Tibial artery (tissue), 4 donors: ENCODE data around the gene SLC27A6.

Source experiments
- DNase-seq, 2 donors: peaks; one replicate each; pipeline ENCODE4 v3.0.0-alpha.2; 2019
- H3K27ac ChIP-seq, 2 donors: fragments of 200-600 bp; sonication (generic) in 1 of 2; 1 replicate in 1 of 2; 2 replicates in 1 of 2; pipeline ENCODE4 v1.5.1; 2018 to 2019; ENCODE audit warnings: mild to moderate bottlenecking in 1 of 2
- H3K27me3 ChIP-seq, 2 donors: fragments of 200-600 bp; sonication (generic) in 1 of 2; one replicate each; pipeline versions ENCODE4 v1.5.1 to v1.6.0; 2016 to 2019
- H3K36me3 ChIP-seq, 3 donors: fragments of 200-600 bp; sonication (generic) in 2 of 3; one replicate each; pipeline ENCODE4 v1.5.1; 2016 to 2019; ENCODE audit warnings: mild to moderate bottlenecking in 2 of 3
- H3K4me1 ChIP-seq, 4 donors: fragments of 200-600 bp; sonication (generic) in 2 of 4; 1 replicate in 3 of 4; 2 replicates in 1 of 4; pipeline ENCODE4 v1.5.1; 2016 to 2019
- H3K4me3 ChIP-seq, 2 donors: fragments of 200-600 bp; sonication (generic) in 1 of 2; 1 replicate in 1 of 2; 2 replicates in 1 of 2; pipeline ENCODE4 v1.5.1; 2018 to 2019; ENCODE audit warnings: mild to moderate bottlenecking in 2 of 2
- H3K9me3 ChIP-seq, 3 donors: fragments of 200-600 bp; sonication (generic) in 1 of 3; one replicate each; pipeline ENCODE4 v1.5.1; 2016 to 2019
- intact Hi-C: fragments of 100-400 bp; cut with DNase I; formaldehyde crosslinking; loops from one replicate; pipeline ENCODE4 v1.15.0; 2023; ENCODE audit warnings: low total_unique reads
- TF ChIP-seq, protein P1 (sequence below), 2 experiments: fragments of 200-600 bp in 1 of 2; fragments of 450-650 bp in 1 of 2; IDR thresholded peaks; one replicate each; pipeline ENCODE4 v1.5.1; 2017 to 2019; ENCODE audit warnings: antibody characterized with exemption in 2 of 2, mild to moderate bottlenecking in 1 of 2, moderate library complexity in 1 of 2

Gene SLC27A6

DNA sequence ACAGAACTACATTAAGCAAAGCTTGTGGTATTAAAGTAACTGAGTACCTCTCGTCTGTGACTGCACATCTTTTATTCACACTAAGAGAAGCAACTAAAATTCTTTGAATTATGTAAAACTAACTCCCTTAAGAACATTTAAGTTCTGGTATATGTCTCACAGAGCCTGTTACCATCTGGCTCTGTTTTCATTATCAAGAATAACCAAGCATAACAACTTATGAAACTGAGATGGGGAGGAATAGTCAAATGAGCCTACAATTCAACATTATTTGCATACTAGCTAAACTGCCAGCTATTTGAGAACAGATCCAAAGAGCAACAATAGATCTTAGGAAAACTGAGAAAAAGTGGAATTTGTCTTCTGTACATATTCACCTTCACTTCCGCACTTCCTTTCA is 104.0 kb downstream of the SLC27A6 start:
- Histone ChIP-seq H3K4me1 (no peaks in the 10 kb centered on the region), H3K27me3 (no peaks in the 10 kb centered on the region), H3K4me3 (no peak overlapping the region), H3K27ac (no peak overlapping the region), H3K36me3 (no peaks in the 10 kb centered on the region), H3K9me3 (no peaks in the 10 kb centered on the region)
- DNase-seq = no peak
- TF ChIP-seq, protein P1, sequence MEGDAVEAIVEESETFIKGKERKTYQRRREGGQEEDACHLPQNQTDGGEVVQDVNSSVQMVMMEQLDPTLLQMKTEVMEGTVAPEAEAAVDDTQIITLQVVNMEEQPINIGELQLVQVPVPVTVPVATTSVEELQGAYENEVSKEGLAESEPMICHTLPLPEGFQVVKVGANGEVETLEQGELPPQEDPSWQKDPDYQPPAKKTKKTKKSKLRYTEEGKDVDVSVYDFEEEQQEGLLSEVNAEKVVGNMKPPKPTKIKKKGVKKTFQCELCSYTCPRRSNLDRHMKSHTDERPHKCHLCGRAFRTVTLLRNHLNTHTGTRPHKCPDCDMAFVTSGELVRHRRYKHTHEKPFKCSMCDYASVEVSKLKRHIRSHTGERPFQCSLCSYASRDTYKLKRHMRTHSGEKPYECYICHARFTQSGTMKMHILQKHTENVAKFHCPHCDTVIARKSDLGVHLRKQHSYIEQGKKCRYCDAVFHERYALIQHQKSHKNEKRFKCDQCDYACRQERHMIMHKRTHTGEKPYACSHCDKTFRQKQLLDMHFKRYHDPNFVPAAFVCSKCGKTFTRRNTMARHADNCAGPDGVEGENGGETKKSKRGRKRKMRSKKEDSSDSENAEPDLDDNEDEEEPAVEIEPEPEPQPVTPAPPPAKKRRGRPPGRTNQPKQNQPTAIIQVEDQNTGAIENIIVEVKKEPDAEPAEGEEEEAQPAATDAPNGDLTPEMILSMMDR (IDR thresholded peaks at IDR 0.05) = no peak
- intact Hi-C loops = no loop called here

DNA sequence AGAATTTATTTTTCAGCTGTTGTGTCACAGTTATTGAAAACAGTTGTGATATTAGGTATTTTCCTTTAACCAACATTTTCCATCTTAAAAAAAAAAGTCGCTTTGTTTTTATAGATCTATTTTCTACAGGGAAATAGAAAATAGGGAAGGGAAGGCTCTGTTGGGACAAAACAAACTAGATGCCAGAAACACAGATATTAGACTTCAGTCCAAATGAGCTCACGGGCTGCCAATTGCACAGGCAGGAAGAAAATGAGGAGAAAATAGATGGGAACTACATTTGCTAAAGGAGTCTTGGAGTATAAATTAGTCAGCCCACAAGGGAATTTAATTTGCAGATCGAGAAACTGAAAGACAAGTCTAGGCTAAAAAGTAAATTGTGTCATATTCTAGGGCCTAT is 107.8 kb downstream of the SLC27A6 start:
- no peak for DNase-seq

DNA sequence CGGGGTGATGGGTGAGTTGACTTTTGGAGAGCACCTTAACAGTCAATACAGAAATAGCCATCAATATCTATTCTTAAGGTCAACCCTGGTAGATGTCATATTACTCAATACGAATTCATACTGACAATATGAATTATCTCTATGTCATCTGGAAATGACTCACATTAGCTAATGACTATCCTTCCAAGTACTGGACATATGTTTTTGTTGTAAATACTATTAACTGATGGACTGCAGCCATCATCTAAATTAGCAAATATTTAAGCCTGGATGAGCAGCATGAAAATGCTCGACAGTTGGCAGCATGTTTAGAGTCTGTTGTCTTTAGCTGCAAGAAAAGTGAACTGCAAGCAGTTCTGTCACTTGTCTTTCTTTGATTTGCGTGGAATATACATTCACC is 109.6 kb downstream of the SLC27A6 start:
- DNase-seq = no peak
- no peaks in the 10 kb centered on the region for H3K36me3 ChIP-seq
- peaks cover 0 to 22% (median 2%) of the 10 kb centered on the region in 4 donors for H3K4me1 ChIP-seq
- intact Hi-C loops = no loop called here
- H3K27ac ChIP-seq = no peak overlapping the region
- H3K4me3 ChIP-seq = no peak overlapping the region
- H3K9me3 ChIP-seq = no peaks in the 10 kb centered on the region
- no peaks in the 10 kb centered on the region for H3K27me3 ChIP-seq
- TF ChIP-seq, protein P1 (IDR thresholded peaks at IDR 0.05) = no peak

More for the DNA sequence above, 107.8 kb downstream of the SLC27A6 start:
- H3K27me3 ChIP-seq = no peaks in the 10 kb centered on the region
- H3K4me1 ChIP-seq = peaks cover 0 to 16% (median under 1%) of the 10 kb centered on the region in 4 donors
- H3K27ac ChIP-seq = no peak overlapping the region
- H3K4me3 ChIP-seq = no peak overlapping the region
- no peaks in the 10 kb centered on the region for H3K36me3 ChIP-seq
- no peaks in the 10 kb centered on the region for H3K9me3 ChIP-seq
- intact Hi-C loops = no loop called here
- TF ChIP-seq, protein P1 (IDR thresholded peaks at IDR 0.05) = no peak

DNA sequence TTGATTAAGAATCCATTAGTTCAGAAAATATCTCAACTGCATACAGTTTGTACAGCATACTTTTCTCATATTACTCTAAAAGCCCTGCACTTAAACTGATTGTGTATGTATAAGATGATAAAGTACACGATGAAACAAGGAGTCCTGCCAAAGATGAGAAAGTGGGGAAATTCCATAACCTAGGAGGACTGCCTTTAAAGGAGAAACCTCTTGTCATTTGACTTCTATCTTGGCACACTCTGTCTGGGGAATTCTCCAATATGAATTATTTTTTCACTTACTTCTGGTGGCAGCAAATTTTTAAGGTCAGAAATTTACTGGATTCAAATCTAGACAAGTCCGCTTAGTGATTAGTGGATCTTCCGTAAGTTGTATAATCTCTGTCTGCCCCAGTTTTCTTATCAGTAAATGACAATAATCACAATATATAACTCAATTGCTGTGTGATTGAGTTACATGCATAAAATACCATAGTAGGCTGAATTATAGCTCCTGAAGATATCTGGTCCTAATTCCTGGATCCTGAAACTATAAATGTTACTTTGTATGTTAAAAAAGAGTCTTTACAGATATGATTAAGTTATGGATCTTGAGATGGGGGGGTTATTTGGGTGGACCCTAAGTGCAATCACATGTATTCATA is 112.3 kb downstream of the SLC27A6 start:
- Histone ChIP-seq H3K27ac (no peak overlapping the region), H3K4me3 (no peak overlapping the region), H3K36me3 (no peaks in the 10 kb centered on the region), H3K4me1 (peaks cover 0 to 22% (median 2%) of the 10 kb centered on the region in 4 donors), H3K9me3 (no peaks in the 10 kb centered on the region), H3K27me3 (no peaks in the 10 kb centered on the region)
- intact Hi-C loops = no loop called here
- TF ChIP-seq, protein P1 (IDR thresholded peaks at IDR 0.05) = no peak
- no peak for DNase-seq

DNA sequence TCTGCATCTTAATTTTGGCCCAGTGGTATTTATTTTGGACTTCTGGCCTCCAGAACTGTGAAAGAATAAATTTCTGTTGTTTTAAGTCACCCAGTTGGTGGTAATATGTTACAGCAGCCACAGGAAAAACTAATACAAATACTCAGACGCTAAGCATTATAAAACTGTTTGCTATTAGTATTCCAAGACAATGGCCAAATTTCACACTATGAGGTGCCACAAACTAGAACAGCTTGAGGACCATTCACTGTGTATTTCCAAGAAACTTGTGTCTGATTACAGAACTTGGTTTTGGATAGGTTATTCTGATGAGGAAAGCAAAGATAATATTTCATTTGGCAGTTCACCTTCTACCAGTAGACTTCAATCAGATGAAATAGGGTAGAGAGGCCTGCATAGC is 113.0 kb downstream of the SLC27A6 start:
- Histone ChIP-seq H3K27me3 (no peaks in the 10 kb centered on the region), H3K27ac (no peak overlapping the region), H3K4me1 (peaks cover 0 to 22% (median 2%) of the 10 kb centered on the region in 4 donors), H3K4me3 (no peak overlapping the region), H3K36me3 (no peaks in the 10 kb centered on the region), H3K9me3 (no peaks in the 10 kb centered on the region)
- DNase-seq = no peak
- intact Hi-C loops = no loop called here
- TF ChIP-seq, protein P1 (IDR thresholded peaks at IDR 0.05) = no peak
